Pancreas (tissue), 10 donors: ENCODE results near the gene DTNB. TPM values are rescaled to one million over a fixed set of nuclear protein-coding genes. Genes with fewer than 3 reads are reported as not detected.

Experiments
- ATAC-seq, 4 donors: fragments of 200-7000 bp; cut with Tn5 transposase; one replicate each; pipeline versions ENCODE4 v1.8.0 to v1.9.1; 2020; ENCODE audit warnings: mild to moderate bottlenecking in 4 of 4, moderate library complexity in 4 of 4
- DNase-seq, 6 donors: peaks; one replicate each; pipeline ENCODE4 v3.0.0-alpha.2; 2020
- FAIRE-seq: peaks from 2 replicates; lab custom pipeline; 2012; peaks lifted over from hg19 to GRCh38; lab: Jason Lieb, UNC
- H3K27ac ChIP-seq, 4 donors: fragments of 200-600 bp; sonication (generic); 1 replicate in 3 of 4; 2 replicates in 1 of 4; pipeline versions ENCODE4 v1.5.0 to v1.8.0; 2020
- H3K27me3 ChIP-seq, 4 donors: fragments of 200-600 bp; one replicate each; pipeline ENCODE4 v1.8.0; 2021
- H3K36me3 ChIP-seq, 3 donors: fragments of 200-600 bp; sonication (generic) in 1 of 3; one replicate each; pipeline versions ENCODE4 v1.5.0 to v1.8.0; 2020 to 2021
- H3K4me1 ChIP-seq, 3 donors: fragments of 200-600 bp; one replicate each; pipeline ENCODE4 v1.8.0; 2021
- H3K4me3 ChIP-seq, 4 donors: fragments of 200-600 bp; sonication (generic) in 2 of 4; one replicate each; pipeline versions ENCODE4 v1.5.0 to v1.8.0; 2020 to 2021
- H3K9me3 ChIP-seq, 4 donors: fragments of 200-600 bp; one replicate each; pipeline ENCODE4 v1.8.0; 2021
- WGBS, 2 donors: extraction: QIAGEN DNeasy Blood & Tissue Kit; methylation state at CpG; one replicate each; pipeline ENCODE4 v1.1.7; 2013; 5-methylcytosine and 5-hydroxymethylcytosine counted together
- intact Hi-C, 3 donors: fragments of 100-400 bp; cut with DNase I; formaldehyde crosslinking; loops; one replicate each; pipeline versions ENCODE4 v1.11.1 to v1.14.2; 2022
- polyA plus RNA-seq, 2 donors: library from polyadenylated mRNA; stranded (reverse); fragments of 200-250 nt; gene quantifications; one replicate each; pipeline ENCODE4 v1.2.3, GENCODE V29; 2013
- total RNA-seq, 6 donors: library from RNA; stranded (reverse); fragmentation: NEBNext Ultra II Directional in 4 of 6; extraction: Animal tissue kit (Norgen Biotek cat#: 25700) in 4 of 6; gene quantifications; one replicate each; pipeline versions ENCODE4 v1.2.1 to v1.2.4, GENCODE V29; 2021 to 2023
- TF ChIP-seq, protein P1 (sequence below), 4 donors: fragments of 200-600 bp; sonication (generic) in 3 of 4; IDR thresholded peaks; one replicate each; pipeline versions ENCODE4 v1.5.0 to v1.8.0; 2021; ENCODE audit warnings: antibody characterized with exemption in 4 of 4
- donor health status: healthy with polysubstance abuse.
- donor health status: DM: no; HTN: no; CAD: no; lungs with moderate emphysema.
- donor health status: DM: no; HTN: no; CAD: no.
- donor health status: control.
- donor health status: control.
- donor health status: Bipolar disorder and iron deficiency.
- donor health status: DM: yes; HTN: yes; CAD: no.
- donor health status: DM: no; HTN: no; CAD: no.
- donor health status: DM: no; HTN: no; CAD: no.
- donor health status: DM: yes; HTN: yes; CAD: no.

DTNB gene
- total and polyA plus RNA-seq, 8 donors, result 10.8 to 27.8 (median 15.1) TPM

DNA sequence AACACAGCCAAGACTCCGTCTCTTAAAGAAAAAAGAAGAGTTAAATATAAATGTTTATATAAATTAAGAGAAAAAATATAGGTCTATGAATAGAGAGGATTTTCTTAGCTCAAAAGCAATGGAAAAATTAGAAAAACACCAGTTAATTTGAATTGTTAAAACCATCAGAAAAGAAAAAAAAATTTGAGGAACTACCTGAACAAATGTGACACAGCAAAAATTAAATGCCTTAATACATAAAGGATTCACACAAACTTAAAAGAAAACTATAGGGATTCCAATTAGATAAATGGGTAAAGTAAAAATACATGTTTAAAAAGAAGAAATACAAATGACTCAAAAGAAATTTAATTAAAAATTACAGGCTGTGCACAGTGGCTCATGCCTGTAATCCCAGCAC is 183.7 kb downstream of the DTNB start:
- TF ChIP-seq, protein P1, sequence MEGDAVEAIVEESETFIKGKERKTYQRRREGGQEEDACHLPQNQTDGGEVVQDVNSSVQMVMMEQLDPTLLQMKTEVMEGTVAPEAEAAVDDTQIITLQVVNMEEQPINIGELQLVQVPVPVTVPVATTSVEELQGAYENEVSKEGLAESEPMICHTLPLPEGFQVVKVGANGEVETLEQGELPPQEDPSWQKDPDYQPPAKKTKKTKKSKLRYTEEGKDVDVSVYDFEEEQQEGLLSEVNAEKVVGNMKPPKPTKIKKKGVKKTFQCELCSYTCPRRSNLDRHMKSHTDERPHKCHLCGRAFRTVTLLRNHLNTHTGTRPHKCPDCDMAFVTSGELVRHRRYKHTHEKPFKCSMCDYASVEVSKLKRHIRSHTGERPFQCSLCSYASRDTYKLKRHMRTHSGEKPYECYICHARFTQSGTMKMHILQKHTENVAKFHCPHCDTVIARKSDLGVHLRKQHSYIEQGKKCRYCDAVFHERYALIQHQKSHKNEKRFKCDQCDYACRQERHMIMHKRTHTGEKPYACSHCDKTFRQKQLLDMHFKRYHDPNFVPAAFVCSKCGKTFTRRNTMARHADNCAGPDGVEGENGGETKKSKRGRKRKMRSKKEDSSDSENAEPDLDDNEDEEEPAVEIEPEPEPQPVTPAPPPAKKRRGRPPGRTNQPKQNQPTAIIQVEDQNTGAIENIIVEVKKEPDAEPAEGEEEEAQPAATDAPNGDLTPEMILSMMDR (IDR thresholded peaks at IDR 0.05), result no peak
- Histone ChIP-seq H3K4me3 (no peak overlapping the region), H3K36me3 (no peaks in the 10 kb centered on the region), H3K27me3 (no peaks in the 10 kb centered on the region), H3K27ac (no peak overlapping the region), H3K4me1 (peaks cover 0 to 4% (median 0%) of the 10 kb centered on the region in 3 donors), H3K9me3 (no peaks in the 10 kb centered on the region)
- 94 to 100% methylated on average over 1 of the region's 1 CpG for WGBS, 2 donors
- intact Hi-C loops, result no loop called here
- FAIRE-seq (no peak), ATAC-seq (no peak), DNase-seq (no peak)

DNA sequence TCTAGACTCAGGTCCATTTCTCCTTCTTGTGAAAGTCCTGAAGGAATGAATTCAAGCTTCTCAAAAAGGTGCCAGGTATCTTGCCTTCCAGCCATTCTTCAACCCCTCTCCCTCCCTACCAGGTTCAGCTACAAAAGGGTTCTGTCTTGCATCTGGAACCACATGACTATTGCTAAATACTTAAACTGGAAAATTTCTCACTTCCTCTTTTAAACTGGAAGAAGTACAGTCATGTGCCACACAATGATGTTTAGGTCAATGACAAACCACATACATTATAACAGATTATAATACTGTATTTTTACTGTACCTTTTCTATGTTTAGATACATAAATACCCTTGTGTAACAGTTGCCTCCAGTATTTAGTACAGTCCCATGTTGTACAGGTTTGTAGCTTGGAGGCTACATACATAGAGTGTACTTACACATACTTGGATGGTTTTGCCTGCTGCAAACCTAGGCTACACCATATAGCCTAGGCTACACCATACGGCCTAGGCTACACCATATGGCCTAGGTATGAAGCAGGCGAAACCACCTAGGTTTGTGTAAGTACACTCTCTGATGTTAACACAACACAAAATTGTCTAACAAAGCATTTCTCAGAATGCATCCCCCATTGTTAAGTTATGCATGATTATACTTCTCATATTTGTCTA is 189.6 kb downstream of the DTNB start:
- no peaks in the 10 kb centered on the region for H3K9me3 ChIP-seq
- 90 to 92% methylated on average over 2 of the region's 2 CpGs for WGBS, 2 donors
- FAIRE-seq, result no peak
- H3K27ac ChIP-seq, result no peak overlapping the region
- ATAC-seq, result peak in 1 of 4 donors; percentile 65
- intact Hi-C loops, result no loop called here
- no peaks in the 10 kb centered on the region for H3K27me3 ChIP-seq
- H3K4me1 ChIP-seq, result no peaks in the 10 kb centered on the region
- no peak for DNase-seq
- H3K36me3 ChIP-seq, result no peaks in the 10 kb centered on the region
- no peak overlapping the region for H3K4me3 ChIP-seq
- TF ChIP-seq, protein P1 (IDR thresholded peaks at IDR 0.05), result no peak

DNA sequence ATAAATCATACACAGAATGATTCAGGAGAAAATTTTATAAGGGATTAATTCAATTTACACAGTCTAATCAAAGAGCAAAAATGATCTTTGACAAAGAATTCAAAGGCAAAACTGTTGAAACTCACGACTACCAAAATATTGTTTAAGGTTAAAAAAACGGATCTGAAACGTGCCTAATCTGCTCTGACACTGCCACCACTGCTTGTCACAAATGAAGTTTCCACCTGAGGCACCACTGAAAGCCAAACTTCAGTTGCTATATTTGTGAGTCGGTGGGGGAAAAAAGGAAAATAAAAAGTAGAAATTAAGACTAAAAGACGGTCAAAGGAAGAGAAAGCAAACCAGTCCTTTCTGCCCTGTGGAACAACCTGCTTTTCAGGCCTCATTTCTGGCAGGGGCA is 191.0 kb downstream of the DTNB start:
- intact Hi-C loops, result no loop called here
- TF ChIP-seq, protein P1 (IDR thresholded peaks at IDR 0.05), result no peak
- 88 to 89% methylated on average over 5 of the region's 5 CpGs for WGBS, 2 donors
- FAIRE-seq (no peak), ATAC-seq (no peak), DNase-seq (no peak)
- Histone ChIP-seq H3K9me3 (no peaks in the 10 kb centered on the region), H3K4me1 (no peaks in the 10 kb centered on the region), H3K36me3 (no peaks in the 10 kb centered on the region), H3K4me3 (no peak overlapping the region), H3K27ac (no peak overlapping the region), H3K27me3 (no peaks in the 10 kb centered on the region)

DNA sequence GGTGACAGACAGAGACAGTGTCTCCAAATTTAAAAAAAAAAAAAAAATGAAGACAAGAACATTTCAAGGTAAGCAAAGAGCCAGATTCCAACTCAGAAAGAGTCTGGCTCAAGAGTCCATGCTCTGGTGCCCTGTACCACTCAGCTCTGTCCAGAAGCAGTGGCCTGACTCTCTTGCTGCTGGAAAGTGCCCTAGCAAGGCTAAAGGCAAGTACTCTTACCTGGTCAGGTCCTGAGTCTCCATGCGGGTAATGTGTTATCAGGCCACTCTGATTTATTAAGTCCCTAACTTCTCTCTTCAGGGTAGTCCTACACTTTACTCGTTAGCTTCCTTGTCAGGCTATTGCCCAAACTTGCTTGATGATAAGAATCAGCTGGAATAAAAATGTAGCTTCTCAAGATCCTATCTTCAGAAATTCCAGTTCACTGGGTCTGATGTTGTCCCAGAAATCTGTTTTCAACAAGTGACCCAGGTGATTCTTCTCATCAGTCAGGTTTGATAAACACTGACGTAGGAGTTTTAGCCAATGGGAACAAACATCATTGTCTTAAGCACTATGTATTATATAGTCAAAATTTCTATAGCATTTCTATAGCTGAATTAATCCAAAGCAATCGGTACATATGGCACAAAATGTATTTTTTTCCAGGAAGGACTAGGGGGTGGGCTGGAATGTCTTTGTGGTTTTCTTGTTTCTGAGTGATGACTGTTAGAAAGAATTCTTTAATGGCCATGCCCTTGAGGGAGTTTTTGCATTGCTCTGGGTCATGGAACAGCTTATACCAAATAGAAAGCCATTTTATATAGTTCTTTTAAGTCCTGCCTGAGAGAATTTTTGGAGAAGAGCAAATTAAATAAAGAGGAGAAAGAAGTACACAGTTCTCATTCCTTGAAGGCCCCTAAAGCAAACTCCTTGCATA is 191.7 kb downstream of the DTNB start:
- TF ChIP-seq, protein P1 (IDR thresholded peaks at IDR 0.05), result no peak
- Histone ChIP-seq H3K4me3 (no peak overlapping the region), H3K36me3 (no peaks in the 10 kb centered on the region), H3K4me1 (no peaks in the 10 kb centered on the region), H3K27ac (no peak overlapping the region), H3K27me3 (no peaks in the 10 kb centered on the region), H3K9me3 (no peaks in the 10 kb centered on the region)
- WGBS, 2 donors, result 93 to 95% methylated on average over 4 of the region's 4 CpGs
- intact Hi-C loops, result no loop called here
- no peak for DNase-seq
- no peak for ATAC-seq
- no peak for FAIRE-seq
